Ishikawa (cell line): ENCODE data around the gene MED12L.

ENCODE experiments used
- CEBPB ChIP-seq: IDR thresholded peaks from 2 replicates; pipeline ENCODE4 v1.6.1; 2012
- EGR1 ChIP-seq: IDR thresholded peaks from 2 replicates; pipeline ENCODE4 v1.6.1; 2012
- EP300 ChIP-seq: IDR thresholded peaks from 2 replicates; pipeline ENCODE4 v1.6.1; 2012; ENCODE audit warnings: borderline replicate concordance
- FOXM1 ChIP-seq: IDR thresholded peaks from 2 replicates; pipeline ENCODE4 v1.6.1; 2012; ENCODE audit warnings: low read depth, borderline replicate concordance
- MAX ChIP-seq: IDR thresholded peaks from 2 replicates; pipeline ENCODE4 v1.6.1; 2012
- NFIC ChIP-seq: IDR thresholded peaks from 2 replicates; pipeline ENCODE4 v1.6.1; 2012
- RAD21 ChIP-seq: IDR thresholded peaks from 2 replicates; pipeline ENCODE4 v1.6.1; 2012; ENCODE audit warnings: low read depth
- REST ChIP-seq: IDR thresholded peaks from 2 replicates; pipeline ENCODE4 v1.6.1; 2012; ENCODE audit warnings: low read depth, mild to moderate bottlenecking
- TAF1 ChIP-seq: IDR thresholded peaks from 2 replicates; pipeline ENCODE4 v1.6.1; 2012; ENCODE audit warnings: low read depth, mild to moderate bottlenecking
- TCF12 ChIP-seq: IDR thresholded peaks from 2 replicates; pipeline ENCODE4 v1.6.1; 2012; ENCODE audit warnings: low read depth
- TEAD4 ChIP-seq: IDR thresholded peaks from 2 replicates; pipeline ENCODE4 v1.6.1; 2012
- USF1 ChIP-seq: IDR thresholded peaks from 2 replicates; pipeline ENCODE4 v1.6.1; 2012
- YY1 ChIP-seq: IDR thresholded peaks from 2 replicates; pipeline ENCODE4 v1.6.1; 2012; ENCODE audit warnings: low read depth
- ZBTB7A ChIP-seq: IDR thresholded peaks from 2 replicates; pipeline ENCODE4 v1.6.1; 2012; ENCODE audit warnings: low read depth

- TF ChIP-seq EP300 (no peak), CEBPB (no peak), YY1 (no peak), RAD21 (no peak), TAF1 (no peak), ZBTB7A (no peak), FOXM1 (no peak), NFIC (no peak), TEAD4 (no peak), EGR1 (no peak), MAX (no peak), TCF12 (no peak), REST (no peak), USF1 (no peak)
These were observed 272.0 kb downstream of the MED12L start for GRCh38 chr3:151357463-151357850.
